Left ventricle myocardium inferior (tissue), 1 donor: ENCODE measurements around the gene HAP1. TPM values are rescaled to one million over a fixed set of nuclear protein-coding genes. Genes with fewer than 3 reads are reported as not detected.
A peak's percentile ranks its signal among the peaks of the same experiment; 100 is the strongest.

ENCODE experiments used
- DNase-seq: peaks from one replicate; pipeline ENCODE4 v3.0.0-alpha.2; 2020
- H3K27ac ChIP-seq: fragments of 200-600 bp; replicated peaks from 2 replicates; pipeline ENCODE4 v1.8.0; 2021
- H3K27me3 ChIP-seq: fragments of 200-600 bp; 2 replicates; pipeline ENCODE4 v1.8.0; 2021; ENCODE audit warnings: low read depth
- H3K36me3 ChIP-seq: fragments of 200-600 bp; 2 replicates; pipeline ENCODE4 v1.8.0; 2021
- H3K4me1 ChIP-seq: fragments of 200-600 bp; 2 replicates; pipeline ENCODE4 v1.8.0; 2021
- H3K4me3 ChIP-seq: fragments of 200-600 bp; 2 replicates; pipeline ENCODE4 v1.8.0; 2021; ENCODE audit warnings: mild to moderate bottlenecking, moderate library complexity
- H3K9me3 ChIP-seq: fragments of 200-600 bp; replicated peaks from 2 replicates; pipeline ENCODE4 v1.8.0; 2021
- intact Hi-C: fragments of 100-400 bp; cut with micrococcal nuclease; formaldehyde crosslinking; loops from one replicate; pipeline ENCODE4 v1.11.0; 2022
- total RNA-seq: library from RNA; stranded (reverse); fragmentation: NEBNext Ultra II Directional; extraction: Animal tissue kit (Norgen Biotek cat#: 25700); gene quantifications from one replicate; pipeline ENCODE4 v1.2.1, GENCODE V29; 2021
- TF ChIP-seq, protein P1 (sequence below): fragments of 200-600 bp; IDR thresholded peaks from 2 replicates; pipeline ENCODE4 v1.8.0; 2021; ENCODE audit warnings: antibody characterized with exemption, mild to moderate bottlenecking, borderline replicate concordance
- donor health status: DM: no; HTN: yes; CAD: no; lungs with severe emphysema.

Gene HAP1
- total RNA-seq, 1 donor from 2014 or later = 0.14 TPM

GRCh38 chr17:41772586-41773189 lies 38.2 kb upstream of the HAP1 start:
- Histone ChIP-seq H3K4me1 (peaks cover 60% of the 10 kb centered on the region), H3K4me3 (peak overlapping the region; percentile 34), H3K27ac (peak overlapping the region; percentile 97), H3K27me3 (no peaks in the 10 kb centered on the region), H3K36me3 (peaks cover 58% of the 10 kb centered on the region), H3K9me3 (no peaks in the 10 kb centered on the region)
- TF ChIP-seq, protein P1, sequence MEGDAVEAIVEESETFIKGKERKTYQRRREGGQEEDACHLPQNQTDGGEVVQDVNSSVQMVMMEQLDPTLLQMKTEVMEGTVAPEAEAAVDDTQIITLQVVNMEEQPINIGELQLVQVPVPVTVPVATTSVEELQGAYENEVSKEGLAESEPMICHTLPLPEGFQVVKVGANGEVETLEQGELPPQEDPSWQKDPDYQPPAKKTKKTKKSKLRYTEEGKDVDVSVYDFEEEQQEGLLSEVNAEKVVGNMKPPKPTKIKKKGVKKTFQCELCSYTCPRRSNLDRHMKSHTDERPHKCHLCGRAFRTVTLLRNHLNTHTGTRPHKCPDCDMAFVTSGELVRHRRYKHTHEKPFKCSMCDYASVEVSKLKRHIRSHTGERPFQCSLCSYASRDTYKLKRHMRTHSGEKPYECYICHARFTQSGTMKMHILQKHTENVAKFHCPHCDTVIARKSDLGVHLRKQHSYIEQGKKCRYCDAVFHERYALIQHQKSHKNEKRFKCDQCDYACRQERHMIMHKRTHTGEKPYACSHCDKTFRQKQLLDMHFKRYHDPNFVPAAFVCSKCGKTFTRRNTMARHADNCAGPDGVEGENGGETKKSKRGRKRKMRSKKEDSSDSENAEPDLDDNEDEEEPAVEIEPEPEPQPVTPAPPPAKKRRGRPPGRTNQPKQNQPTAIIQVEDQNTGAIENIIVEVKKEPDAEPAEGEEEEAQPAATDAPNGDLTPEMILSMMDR = no peak
- intact Hi-C loops = no loop called here
- no peak for DNase-seq

- Histone ChIP-seq H3K4me1 (peaks cover 56% of the 10 kb centered on the region), H3K27ac (peak overlapping the region; percentile 97), H3K9me3 (no peaks in the 10 kb centered on the region), H3K4me3 (no peak overlapping the region), H3K36me3 (peaks cover 63% of the 10 kb centered on the region), H3K27me3 (no peaks in the 10 kb centered on the region)
- intact Hi-C loops = no loop called here
- TF ChIP-seq, protein P1 = no peak
- DNase-seq = no peak
These were observed 37.8 kb upstream of the HAP1 start for GRCh38 chr17:41772218-41772585.

DNA sequence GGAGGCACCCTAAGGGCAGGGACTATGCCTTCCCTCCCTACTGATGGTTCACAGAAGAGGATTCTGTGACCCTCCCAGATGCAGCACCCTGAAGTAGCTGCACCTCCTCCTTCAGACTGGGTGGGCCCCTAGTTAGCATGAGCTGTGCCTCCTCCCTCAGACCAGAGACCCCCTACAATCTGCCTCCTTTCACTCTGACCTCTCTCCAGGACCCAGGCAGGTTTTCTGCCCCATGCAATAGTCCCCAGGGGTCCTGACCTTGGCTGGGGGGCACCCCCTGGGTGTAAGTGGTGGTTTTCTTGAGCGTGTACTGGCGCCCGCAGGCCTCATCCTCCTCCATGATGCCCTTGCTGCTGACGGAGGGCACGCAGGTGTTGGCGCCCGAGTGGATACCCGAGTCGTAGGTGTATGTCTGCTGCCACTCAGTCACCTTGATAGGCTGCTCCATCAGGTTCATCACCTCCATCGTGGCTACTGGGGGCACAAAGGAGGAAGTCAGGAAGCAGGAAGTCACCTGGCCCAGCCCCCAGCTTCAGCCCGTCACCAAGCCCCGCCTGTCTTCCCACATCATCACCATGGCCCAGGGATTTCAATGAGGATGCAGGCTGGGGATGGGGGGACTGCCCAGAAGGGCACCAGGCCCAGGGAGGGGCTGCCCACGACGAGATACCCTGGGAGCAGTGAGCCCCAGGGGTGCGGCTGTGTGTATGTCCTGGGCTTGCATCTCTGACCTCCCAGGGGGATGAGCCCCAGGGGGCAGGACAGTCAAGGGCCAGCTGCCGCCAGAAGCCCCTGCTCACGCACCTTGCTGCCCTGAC lies 37.2 kb upstream of the HAP1 start:
- H3K4me3 ChIP-seq = no peak overlapping the region
- intact Hi-C loops = no loop called here
- DNase-seq = no peak
- H3K27ac ChIP-seq = peak overlapping the region; percentile 97
- no peaks in the 10 kb centered on the region for H3K9me3 ChIP-seq
- TF ChIP-seq, protein P1 = no peak
- H3K4me1 ChIP-seq = peaks cover 50% of the 10 kb centered on the region
- H3K36me3 ChIP-seq = peaks cover 69% of the 10 kb centered on the region
- no peaks in the 10 kb centered on the region for H3K27me3 ChIP-seq

DNA sequence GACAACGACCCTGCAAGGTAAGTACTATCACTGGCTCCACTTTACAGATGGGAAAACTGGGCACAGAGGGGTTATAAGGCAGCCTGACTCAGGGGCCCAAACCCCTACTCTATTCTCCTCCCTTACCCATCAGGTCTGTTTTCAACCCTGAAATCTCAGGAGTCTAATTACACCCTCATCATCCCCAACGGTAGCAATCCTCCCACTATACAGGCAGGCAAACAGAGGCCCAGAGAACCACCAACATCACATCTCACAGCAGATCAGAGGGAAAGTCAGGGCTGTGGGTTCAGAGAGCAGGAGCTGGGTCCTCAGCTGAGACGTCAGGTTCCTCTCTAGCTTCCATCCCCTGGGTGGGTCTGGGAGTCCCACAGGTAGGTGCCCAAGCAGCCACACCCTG lies 35.5 kb upstream of the HAP1 start:
- no peaks in the 10 kb centered on the region for H3K27me3 ChIP-seq
- peaks cover 85% of the 10 kb centered on the region for H3K36me3 ChIP-seq
- intact Hi-C loops = no loop called here
- no peak overlapping the region for H3K4me3 ChIP-seq
- peaks cover 33% of the 10 kb centered on the region for H3K4me1 ChIP-seq
- DNase-seq = no peak
- H3K9me3 ChIP-seq = no peaks in the 10 kb centered on the region
- TF ChIP-seq, protein P1 = no peak
- H3K27ac ChIP-seq = no peak overlapping the region

DNA sequence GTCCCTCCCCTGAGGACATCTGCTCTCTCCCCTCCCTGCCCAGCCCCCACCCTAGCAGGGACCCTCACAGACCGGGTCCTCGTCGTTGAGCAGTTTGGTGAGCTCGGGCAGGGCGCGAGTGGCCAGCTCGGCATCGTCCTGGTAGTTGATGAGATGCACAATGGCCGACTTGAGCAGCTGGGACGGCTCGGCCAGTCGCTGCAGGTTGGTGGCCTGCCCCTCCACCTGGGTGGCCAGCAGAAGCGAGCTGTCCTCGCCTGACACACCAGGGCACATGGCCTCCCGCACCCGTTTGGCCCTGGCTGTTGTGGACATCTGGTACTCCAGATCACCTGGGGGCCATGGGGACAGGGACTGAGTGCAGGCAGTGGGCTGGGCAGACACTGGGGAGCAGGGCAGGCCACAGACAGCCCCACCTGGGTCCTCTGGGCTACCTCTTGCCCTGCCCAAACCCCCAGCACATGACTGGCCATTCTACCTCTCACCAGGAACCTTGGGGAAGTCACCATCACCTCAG lies 35.0 kb upstream of the HAP1 start:
- no peak for DNase-seq
- Histone ChIP-seq H3K4me1 (peaks cover 28% of the 10 kb centered on the region), H3K27ac (no peak overlapping the region), H3K27me3 (no peaks in the 10 kb centered on the region), H3K4me3 (no peak overlapping the region), H3K9me3 (no peaks in the 10 kb centered on the region), H3K36me3 (peaks cover 87% of the 10 kb centered on the region)
- TF ChIP-seq, protein P1 = no peak
- intact Hi-C loops = no loop called here
